Measurements from ENCODE around the gene IL36B. TPM values are rescaled to one million over a fixed set of nuclear protein-coding genes. Genes with fewer than 3 reads are reported as not detected.

Gene IL36B
- total RNA-seq, 2 experiments from 2014 or later, result not detected

DNA sequence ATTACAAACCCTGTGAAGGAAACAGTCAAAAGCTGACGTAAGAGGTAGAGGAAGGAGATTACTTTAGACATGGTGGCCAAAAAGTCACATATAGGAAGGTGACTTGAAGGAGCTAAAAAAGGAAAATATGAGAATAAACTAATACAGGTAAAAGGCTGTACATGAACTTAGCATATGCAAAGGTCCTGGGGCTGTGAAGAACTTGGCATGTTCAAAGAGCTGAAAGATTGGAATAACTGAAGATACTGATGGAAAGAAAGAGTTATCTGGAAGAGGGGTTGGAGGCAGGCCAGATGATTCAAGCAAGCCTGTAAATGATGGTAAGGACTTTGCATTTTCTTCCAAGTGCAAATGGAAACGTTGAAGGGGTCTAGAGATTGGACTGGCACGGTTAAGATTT lies 34.2 kb downstream of the IL36B start:
- no peak overlapping the region for H3K27ac ChIP-seq (ENCODE audit: low read depth in 1 of 2, low read length in 2 of 2)
- TF ChIP-seq, protein P1, sequence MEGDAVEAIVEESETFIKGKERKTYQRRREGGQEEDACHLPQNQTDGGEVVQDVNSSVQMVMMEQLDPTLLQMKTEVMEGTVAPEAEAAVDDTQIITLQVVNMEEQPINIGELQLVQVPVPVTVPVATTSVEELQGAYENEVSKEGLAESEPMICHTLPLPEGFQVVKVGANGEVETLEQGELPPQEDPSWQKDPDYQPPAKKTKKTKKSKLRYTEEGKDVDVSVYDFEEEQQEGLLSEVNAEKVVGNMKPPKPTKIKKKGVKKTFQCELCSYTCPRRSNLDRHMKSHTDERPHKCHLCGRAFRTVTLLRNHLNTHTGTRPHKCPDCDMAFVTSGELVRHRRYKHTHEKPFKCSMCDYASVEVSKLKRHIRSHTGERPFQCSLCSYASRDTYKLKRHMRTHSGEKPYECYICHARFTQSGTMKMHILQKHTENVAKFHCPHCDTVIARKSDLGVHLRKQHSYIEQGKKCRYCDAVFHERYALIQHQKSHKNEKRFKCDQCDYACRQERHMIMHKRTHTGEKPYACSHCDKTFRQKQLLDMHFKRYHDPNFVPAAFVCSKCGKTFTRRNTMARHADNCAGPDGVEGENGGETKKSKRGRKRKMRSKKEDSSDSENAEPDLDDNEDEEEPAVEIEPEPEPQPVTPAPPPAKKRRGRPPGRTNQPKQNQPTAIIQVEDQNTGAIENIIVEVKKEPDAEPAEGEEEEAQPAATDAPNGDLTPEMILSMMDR (IDR thresholded peaks at IDR 0.05), result no peak
- Mint-ChIP-seq H3K4me1 (ENCODE audit: low read depth) (peaks cover 19% of the 10 kb centered on the region), H3K36me3 (ENCODE audit: low read depth) (no peaks in the 10 kb centered on the region), H3K4me3 (no peak overlapping the region), H3K27me3 (peaks cover 7% of the 10 kb centered on the region), H3K27ac (no peak overlapping the region), H3K9me3 (no peaks in the 10 kb centered on the region)
- peaks cover 7% of the 10 kb centered on the region for H3K4me1 ChIP-seq (ENCODE audit: insufficient read depth, low read length)
- no peak overlapping the region for H3K4me3 ChIP-seq (ENCODE audit: low read length)
- no peaks in the 10 kb centered on the region for H3K27me3 ChIP-seq (ENCODE audit: control insufficient read depth in 1 of 2, insufficient read depth in 2 of 2, low read length in 2 of 2)
- no peak for ATAC-seq (ENCODE audit: poor library complexity)
- ChIA-PET POLR2A (no interaction called here), CTCF (no interaction called here)
- H3K36me3 ChIP-seq (ENCODE audit: insufficient read depth, low read length), result no peaks in the 10 kb centered on the region
- H3K9me3 ChIP-seq (ENCODE audit: control insufficient read depth in 1 of 2, insufficient read depth in 1 of 2, low read length in 2 of 2), result no peaks in the 10 kb centered on the region
- DNase-seq, result no peak
- intact Hi-C loops (cut with DNase I, micrococcal nuclease), result no loop called here

DNA sequence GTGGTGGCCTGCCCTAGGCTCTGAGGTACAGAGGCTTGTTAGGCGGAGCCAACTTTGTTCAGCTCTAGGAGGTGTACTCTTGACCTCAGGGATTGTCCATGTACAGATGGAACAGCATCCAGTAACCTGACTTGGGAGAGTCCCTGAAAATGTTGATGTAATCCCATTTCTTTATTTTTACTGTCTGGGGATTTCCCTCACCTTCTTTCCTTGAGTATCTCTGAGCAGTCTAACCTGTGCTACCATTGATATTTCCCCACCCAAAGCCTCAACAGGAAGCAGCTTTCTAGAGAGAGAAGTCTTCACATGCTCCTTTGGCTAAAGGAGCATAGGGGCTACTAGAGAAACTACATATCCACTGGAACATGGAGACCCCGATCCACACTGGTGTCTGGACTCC lies 37.0 kb downstream of the IL36B start:
- Histone ChIP-seq H3K36me3 (ENCODE audit: insufficient read depth, low read length) (no peaks in the 10 kb centered on the region), H3K4me3 (ENCODE audit: low read length) (no peak overlapping the region), H3K27me3 (ENCODE audit: control insufficient read depth in 1 of 2, insufficient read depth in 2 of 2, low read length in 2 of 2) (no peaks in the 10 kb centered on the region), H3K27ac (ENCODE audit: low read depth in 1 of 2, low read length in 2 of 2) (no peak overlapping the region), H3K9me3 (ENCODE audit: control insufficient read depth in 1 of 2, insufficient read depth in 1 of 2, low read length in 2 of 2) (no peaks in the 10 kb centered on the region), H3K4me1 (ENCODE audit: insufficient read depth, low read length) (peaks cover 7% of the 10 kb centered on the region)
- intact Hi-C loops (cut with DNase I, micrococcal nuclease), result no loop called here
- H3K27me3 Mint-ChIP-seq, result peaks cover 7% of the 10 kb centered on the region
- H3K4me3 Mint-ChIP-seq, result no peak overlapping the region
- peaks cover 19% of the 10 kb centered on the region for H3K4me1 Mint-ChIP-seq (ENCODE audit: low read depth)
- CTCF ChIA-PET, result no interaction called here
- ATAC-seq (ENCODE audit: poor library complexity), result no peak
- no peaks in the 10 kb centered on the region for H3K9me3 Mint-ChIP-seq
- no peak overlapping the region for H3K27ac Mint-ChIP-seq
- DNase-seq, result no peak
- POLR2A ChIA-PET, result interaction anchor here (1.5 kb wide), 1 partner anchor 20 kb away, joined by 4 read pairs; no protein-coding TSS in a partner anchor
- TF ChIP-seq, protein P1 (IDR thresholded peaks at IDR 0.05), result no peak
- H3K36me3 Mint-ChIP-seq (ENCODE audit: low read depth), result no peaks in the 10 kb centered on the region

DNA sequence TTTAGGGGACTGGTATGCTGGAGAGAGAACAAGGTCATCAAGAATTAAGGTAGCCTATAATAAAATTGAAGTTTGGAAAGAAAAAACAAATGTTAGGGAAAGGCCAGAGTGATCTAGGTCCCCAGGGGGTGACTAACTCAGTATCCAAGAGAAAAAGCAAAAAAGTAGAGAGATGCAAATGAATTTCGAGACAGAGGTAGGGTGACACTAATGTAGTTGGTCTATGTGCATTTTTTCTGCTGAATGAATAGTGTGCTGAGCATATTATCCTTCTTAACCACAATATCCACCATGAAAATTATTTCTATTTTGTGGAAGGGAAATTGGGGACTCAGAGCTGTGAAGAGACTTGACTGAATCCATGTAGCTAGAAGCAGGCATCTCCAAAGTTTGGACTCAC lies 37.6 kb downstream of the IL36B start:
- no peaks in the 10 kb centered on the region for H3K9me3 Mint-ChIP-seq
- no peaks in the 10 kb centered on the region for H3K27me3 ChIP-seq (ENCODE audit: control insufficient read depth in 1 of 2, insufficient read depth in 2 of 2, low read length in 2 of 2)
- H3K36me3 Mint-ChIP-seq (ENCODE audit: low read depth), result no peaks in the 10 kb centered on the region
- intact Hi-C loops (cut with DNase I, micrococcal nuclease), result no loop called here
- TF ChIP-seq, protein P1 (IDR thresholded peaks at IDR 0.05), result no peak
- ATAC-seq (ENCODE audit: poor library complexity) (no peak), DNase-seq (no peak)
- no peaks in the 10 kb centered on the region for H3K36me3 ChIP-seq (ENCODE audit: insufficient read depth, low read length)
- H3K27ac ChIP-seq (ENCODE audit: low read depth in 1 of 2, low read length in 2 of 2), result no peak overlapping the region
- POLR2A ChIA-PET, result interaction anchor here (1.5 kb wide), 1 partner anchor 19 kb away, joined by 4 read pairs; no protein-coding TSS in a partner anchor
- no peak overlapping the region for H3K27ac Mint-ChIP-seq
- CTCF ChIA-PET, result no interaction called here
- H3K4me1 ChIP-seq (ENCODE audit: insufficient read depth, low read length), result peaks cover 7% of the 10 kb centered on the region
- peaks cover 7% of the 10 kb centered on the region for H3K27me3 Mint-ChIP-seq
- H3K4me3 Mint-ChIP-seq, result no peak overlapping the region
- no peaks in the 10 kb centered on the region for H3K9me3 ChIP-seq (ENCODE audit: control insufficient read depth in 1 of 2, insufficient read depth in 1 of 2, low read length in 2 of 2)
- H3K4me3 ChIP-seq (ENCODE audit: low read length), result no peak overlapping the region
- H3K4me1 Mint-ChIP-seq (ENCODE audit: low read depth), result peaks cover 19% of the 10 kb centered on the region

All from CD4-positive, alpha-beta T cell (primary cell).